ENCODE results near the gene NEK7.

- no peak for TF ChIP-seq POLR2A (IDR thresholded peaks at IDR 0.05; ENCODE audit: low read depth, low read length)
- no peak for TF ChIP-seq POLR2AphosphoS5 (IDR thresholded peaks at IDR 0.05; ENCODE audit: low read depth, low read length)
- TF ChIP-seq TAF1 (IDR thresholded peaks at IDR 0.05; ENCODE audit: borderline replicate concordance, low read depth, low read length), result no peak
These were observed 88.0 kb downstream of the NEK7 start for GRCh38 chr1:198244772-198245171.

Measured in GM12892 (cell line).